Measurements from ENCODE around the gene ANKRD27. TPM values are rescaled to one million over a fixed set of nuclear protein-coding genes. Genes with fewer than 3 reads are reported as not detected.
"Not testable (repeated sequence)": the region's sequence is repeated elsewhere in the genome, so short reads cannot be mapped to it uniquely, and the experiment has no call there.

The ANKRD27 gene
- polyA plus RNA-seq, 1 donor from 2014 or later, result 24.6 TPM

DNA sequence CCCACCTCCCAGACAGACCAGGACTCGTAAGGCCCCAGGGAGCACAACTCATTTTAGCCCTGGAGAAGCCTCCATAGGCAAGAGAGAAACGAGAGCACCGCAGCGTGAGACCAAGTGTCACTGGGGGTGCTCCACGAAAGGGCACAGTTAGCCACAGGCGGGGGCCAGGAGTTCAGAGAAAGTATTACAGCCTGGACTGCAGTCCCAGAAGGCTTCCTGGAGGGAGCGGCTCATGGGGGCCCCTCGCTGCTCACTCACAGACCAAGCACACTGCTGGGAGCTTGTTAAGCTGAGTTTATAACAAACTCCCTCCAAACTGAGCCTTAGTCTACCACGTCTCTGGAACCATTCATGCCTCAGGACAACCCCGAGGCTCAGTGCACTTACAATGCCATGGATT, 16.5 kb downstream of the ANKRD27 start:
- no peaks in the 10 kb centered on the region for H3K36me3 ChIP-seq (ENCODE audit: insufficient read depth, low read length)
- H3K79me2 ChIP-seq (replicated peaks; ENCODE audit: insufficient read depth, low read length), result peaks cover 3% of the 10 kb centered on the region
- H3F3A ChIP-seq (ENCODE audit: insufficient read depth, low read length, poor library complexity, severe bottlenecking), result no peaks in the 10 kb centered on the region
- H3K9me2 ChIP-seq (ENCODE audit: insufficient read depth, low read length), result no peaks in the 10 kb centered on the region
- H3K27ac ChIP-seq (ENCODE audit: low read length), result no peak overlapping the region
- no peak overlapping the region for H3K9ac ChIP-seq (ENCODE audit: low read length)
- no peaks in the 10 kb centered on the region for H3K9me3 ChIP-seq (ENCODE audit: low read length)
- no peak overlapping the region for H3K4me2 ChIP-seq (ENCODE audit: low read length)
- H2AFZ ChIP-seq (ENCODE audit: low read depth, low read length), result no peak overlapping the region
- no peak overlapping the region for H3K4me3 ChIP-seq (ENCODE audit: low read length)
- H3K27me3 ChIP-seq (ENCODE audit: insufficient read depth, low read depth, low read length), result no peaks in the 10 kb centered on the region
- no peak for TF ChIP-seq EZH2 (IDR thresholded peaks at IDR 0.05; ENCODE audit: borderline replicate concordance, insufficient read depth, low read length, poor library complexity, severe bottlenecking)
- TF ChIP-seq SMC3 (conservative IDR thresholded peaks at IDR 0.05; ENCODE audit: poor library complexity), result no peak
- TF ChIP-seq MXI1 (conservative IDR thresholded peaks at IDR 0.05; ENCODE audit: poor library complexity, severe bottlenecking), result no peak
- TF ChIP-seq, protein P1, sequence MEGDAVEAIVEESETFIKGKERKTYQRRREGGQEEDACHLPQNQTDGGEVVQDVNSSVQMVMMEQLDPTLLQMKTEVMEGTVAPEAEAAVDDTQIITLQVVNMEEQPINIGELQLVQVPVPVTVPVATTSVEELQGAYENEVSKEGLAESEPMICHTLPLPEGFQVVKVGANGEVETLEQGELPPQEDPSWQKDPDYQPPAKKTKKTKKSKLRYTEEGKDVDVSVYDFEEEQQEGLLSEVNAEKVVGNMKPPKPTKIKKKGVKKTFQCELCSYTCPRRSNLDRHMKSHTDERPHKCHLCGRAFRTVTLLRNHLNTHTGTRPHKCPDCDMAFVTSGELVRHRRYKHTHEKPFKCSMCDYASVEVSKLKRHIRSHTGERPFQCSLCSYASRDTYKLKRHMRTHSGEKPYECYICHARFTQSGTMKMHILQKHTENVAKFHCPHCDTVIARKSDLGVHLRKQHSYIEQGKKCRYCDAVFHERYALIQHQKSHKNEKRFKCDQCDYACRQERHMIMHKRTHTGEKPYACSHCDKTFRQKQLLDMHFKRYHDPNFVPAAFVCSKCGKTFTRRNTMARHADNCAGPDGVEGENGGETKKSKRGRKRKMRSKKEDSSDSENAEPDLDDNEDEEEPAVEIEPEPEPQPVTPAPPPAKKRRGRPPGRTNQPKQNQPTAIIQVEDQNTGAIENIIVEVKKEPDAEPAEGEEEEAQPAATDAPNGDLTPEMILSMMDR (IDR thresholded peaks at IDR 0.05; ENCODE audit: poor library complexity, severe bottlenecking), result no peak
- TF ChIP-seq POLR2AphosphoS5 (IDR thresholded peaks at IDR 0.05), result no peak
- no peak for TF ChIP-seq RAD21 (conservative IDR thresholded peaks at IDR 0.05)
- no peak for TF ChIP-seq EP300 (conservative IDR thresholded peaks at IDR 0.05; ENCODE audit: poor library complexity, severe bottlenecking)
- TF ChIP-seq, protein P2, sequence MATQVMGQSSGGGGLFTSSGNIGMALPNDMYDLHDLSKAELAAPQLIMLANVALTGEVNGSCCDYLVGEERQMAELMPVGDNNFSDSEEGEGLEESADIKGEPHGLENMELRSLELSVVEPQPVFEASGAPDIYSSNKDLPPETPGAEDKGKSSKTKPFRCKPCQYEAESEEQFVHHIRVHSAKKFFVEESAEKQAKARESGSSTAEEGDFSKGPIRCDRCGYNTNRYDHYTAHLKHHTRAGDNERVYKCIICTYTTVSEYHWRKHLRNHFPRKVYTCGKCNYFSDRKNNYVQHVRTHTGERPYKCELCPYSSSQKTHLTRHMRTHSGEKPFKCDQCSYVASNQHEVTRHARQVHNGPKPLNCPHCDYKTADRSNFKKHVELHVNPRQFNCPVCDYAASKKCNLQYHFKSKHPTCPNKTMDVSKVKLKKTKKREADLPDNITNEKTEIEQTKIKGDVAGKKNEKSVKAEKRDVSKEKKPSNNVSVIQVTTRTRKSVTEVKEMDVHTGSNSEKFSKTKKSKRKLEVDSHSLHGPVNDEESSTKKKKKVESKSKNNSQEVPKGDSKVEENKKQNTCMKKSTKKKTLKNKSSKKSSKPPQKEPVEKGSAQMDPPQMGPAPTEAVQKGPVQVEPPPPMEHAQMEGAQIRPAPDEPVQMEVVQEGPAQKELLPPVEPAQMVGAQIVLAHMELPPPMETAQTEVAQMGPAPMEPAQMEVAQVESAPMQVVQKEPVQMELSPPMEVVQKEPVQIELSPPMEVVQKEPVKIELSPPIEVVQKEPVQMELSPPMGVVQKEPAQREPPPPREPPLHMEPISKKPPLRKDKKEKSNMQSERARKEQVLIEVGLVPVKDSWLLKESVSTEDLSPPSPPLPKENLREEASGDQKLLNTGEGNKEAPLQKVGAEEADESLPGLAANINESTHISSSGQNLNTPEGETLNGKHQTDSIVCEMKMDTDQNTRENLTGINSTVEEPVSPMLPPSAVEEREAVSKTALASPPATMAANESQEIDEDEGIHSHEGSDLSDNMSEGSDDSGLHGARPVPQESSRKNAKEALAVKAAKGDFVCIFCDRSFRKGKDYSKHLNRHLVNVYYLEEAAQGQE (IDR thresholded peaks at IDR 0.05; ENCODE audit: borderline replicate concordance), result no peak
- TF ChIP-seq TAF1 (IDR thresholded peaks at IDR 0.05; ENCODE audit: low read depth), result no peak
- H4K20me1 ChIP-seq (ENCODE audit: insufficient read depth), result no peaks in the 10 kb centered on the region

DNA sequence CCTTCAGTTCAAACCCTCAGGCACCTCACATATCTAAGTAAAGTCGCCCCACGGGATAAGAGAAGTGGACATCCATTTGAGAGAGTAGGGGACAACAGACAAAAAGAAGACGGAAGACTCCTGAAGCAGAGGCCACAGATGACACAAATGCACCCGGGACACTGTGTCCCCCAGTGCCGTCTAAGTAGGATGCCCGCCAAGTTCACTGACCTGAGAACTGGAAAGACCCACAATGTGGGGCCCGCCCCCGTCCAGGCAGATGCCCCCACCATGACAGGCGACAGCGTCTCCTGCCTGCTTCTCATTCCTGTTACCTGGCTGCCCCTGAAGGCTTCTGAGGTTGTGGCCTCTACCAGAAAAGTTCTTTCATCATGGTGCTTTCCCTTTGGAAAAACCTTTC, 16.9 kb downstream of the ANKRD27 start:
- H3K27me3 ChIP-seq (ENCODE audit: insufficient read depth, low read depth, low read length), result no peaks in the 10 kb centered on the region
- no peaks in the 10 kb centered on the region for H4K20me1 ChIP-seq (ENCODE audit: insufficient read depth)
- TF ChIP-seq, protein P2 (IDR thresholded peaks at IDR 0.05; ENCODE audit: borderline replicate concordance), result no peak
- H3K9me3 ChIP-seq (ENCODE audit: low read length), result no peaks in the 10 kb centered on the region
- peaks cover 3% of the 10 kb centered on the region for H3K79me2 ChIP-seq (replicated peaks; ENCODE audit: insufficient read depth, low read length)
- no peaks in the 10 kb centered on the region for H3K36me3 ChIP-seq (ENCODE audit: insufficient read depth, low read length)
- H2AFZ ChIP-seq (ENCODE audit: low read depth, low read length), result no peak overlapping the region
- H3K9ac ChIP-seq (ENCODE audit: low read length), result no peak overlapping the region
- no peak overlapping the region for H3K27ac ChIP-seq (ENCODE audit: low read length)
- H3K4me3 ChIP-seq (ENCODE audit: low read length), result no peak overlapping the region
- no peaks in the 10 kb centered on the region for H3K9me2 ChIP-seq (ENCODE audit: insufficient read depth, low read length)
- H3K4me2 ChIP-seq (ENCODE audit: low read length), result no peak overlapping the region
- no peaks in the 10 kb centered on the region for H3F3A ChIP-seq (ENCODE audit: insufficient read depth, low read length, poor library complexity, severe bottlenecking)

DNA sequence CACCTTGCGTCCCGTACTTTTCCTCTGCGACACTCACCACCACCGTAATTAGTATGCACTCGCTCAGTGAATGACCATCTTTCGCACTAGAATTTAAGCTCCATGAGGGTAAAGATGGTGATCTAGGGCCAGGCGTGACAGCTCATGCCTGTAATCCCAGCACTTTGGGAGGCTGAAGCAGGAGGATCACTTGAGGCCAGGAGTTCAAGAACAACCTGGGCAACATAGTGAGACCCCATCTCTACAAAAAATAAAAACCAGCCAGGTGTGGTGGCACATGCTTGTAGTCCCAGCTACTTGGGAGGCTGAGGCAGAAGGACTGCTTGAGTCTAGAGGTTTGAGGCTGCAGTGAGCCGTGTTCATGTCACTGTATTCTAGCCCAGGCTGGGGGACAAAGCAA, 18.6 kb downstream of the ANKRD27 start:
- H3K27ac ChIP-seq (ENCODE audit: low read length); H2AFZ ChIP-seq (ENCODE audit: low read depth, low read length); H3K4me3 ChIP-seq (ENCODE audit: low read length); H3F3A ChIP-seq (ENCODE audit: insufficient read depth, low read length, poor library complexity, severe bottlenecking); H3K9ac ChIP-seq (ENCODE audit: low read length); H3K27me3 ChIP-seq (ENCODE audit: insufficient read depth, low read depth, low read length); H3K36me3 ChIP-seq (ENCODE audit: insufficient read depth, low read length); H3K9me2 ChIP-seq (ENCODE audit: insufficient read depth, low read length); H3K9me3 ChIP-seq (ENCODE audit: low read length); H4K20me1 ChIP-seq (ENCODE audit: insufficient read depth); H3K79me2 ChIP-seq (replicated peaks; ENCODE audit: insufficient read depth, low read length); H3K4me2 ChIP-seq (ENCODE audit: low read length): not testable (repeated sequence)

Measured in neural cell (in vitro differentiated cells).